Caco-2 (cell line): ENCODE data around the gene FCMR. TPM values are rescaled to one million over a fixed set of nuclear protein-coding genes. Genes with fewer than 3 reads are reported as not detected.

Experiments used
- BruUV-seq: library from RNA; stranded (reverse); fragments of 400-500 nt; replicated peaks from 2 replicates; lab custom pipeline; 2021; lab: Mats Ljungman, UMichigan
- CTCF ChIA-PET: fragments of 300-600 bp; sonication (Branson Sonifier 250); formaldehyde crosslinking; loops from one replicate; lab custom pipeline; 2022; ENCODE audit warnings: antibody characterized with exemption; lab: Charles Lee
- POLR2A ChIA-PET: fragments of 300-600 bp; sonication (Branson Sonifier 250); formaldehyde crosslinking; loops from one replicate; lab custom pipeline; 2022; ENCODE audit warnings: antibody characterized with exemption; lab: Charles Lee
- DNase-seq, 2 experiments: peaks; one replicate each; pipeline versions ENCODE4 v3.0.0 to v3.0.0-alpha.2; 2020 to 2022
- H3K27me3 ChIP-seq: replicated peaks from 2 replicates; pipeline ENCODE4 v1.6.0; 2011; ENCODE audit warnings: low read length; ENCODE audit not compliant: control insufficient read depth, insufficient read depth
- H3K36me3 ChIP-seq: 2 replicates; pipeline ENCODE4 v1.5.1; 2011; ENCODE audit warnings: low read length; ENCODE audit not compliant: control insufficient read depth, insufficient read depth
- H3K4me1 ChIP-seq: fragments of 250-450 bp; sonication (Bioruptor Pico); 2 replicates; pipeline ENCODE4 v1.5.1; 2020; ENCODE audit warnings: mild to moderate bottlenecking
- H3K4me3 ChIP-seq: 2 replicates; pipeline ENCODE4 v1.5.1; 2011; ENCODE audit warnings: low read depth, mild to moderate bottlenecking, control low read depth, low read length
- H3K9me3 ChIP-seq: fragments of 250-450 bp; sonication (Bioruptor Pico); 2 replicates; pipeline ENCODE4 v1.5.1; 2020; ENCODE audit warnings: mild to moderate bottlenecking, moderate library complexity
- H3K27ac Mint-ChIP-seq: one replicate; pipeline ENCODE4 v1.8.0; 2022; ENCODE audit warnings: mixed read lengths; ENCODE audit not compliant: unreplicated experiment
- H3K27me3 Mint-ChIP-seq: one replicate; pipeline ENCODE4 v1.8.0; 2022; ENCODE audit warnings: mixed read lengths; ENCODE audit not compliant: insufficient read depth, unreplicated experiment
- H3K36me3 Mint-ChIP-seq: one replicate; pipeline ENCODE4 v1.8.0; 2022; ENCODE audit warnings: mild to moderate bottlenecking, mixed read lengths; ENCODE audit not compliant: insufficient read depth, unreplicated experiment
- H3K4me1 Mint-ChIP-seq: one replicate; pipeline ENCODE4 v1.8.0; 2022; ENCODE audit warnings: low read depth, mixed read lengths; ENCODE audit not compliant: unreplicated experiment
- H3K4me3 Mint-ChIP-seq: one replicate; pipeline ENCODE4 v1.8.0; 2022; ENCODE audit warnings: mild to moderate bottlenecking, moderate library complexity, mixed read lengths; ENCODE audit not compliant: unreplicated experiment
- H3K9me3 Mint-ChIP-seq: one replicate; pipeline ENCODE4 v1.8.0; 2022; ENCODE audit warnings: mixed read lengths; ENCODE audit not compliant: unreplicated experiment
- CTCF ChIP-seq, 2 experiments: fragments of 200-600 bp in 1 of 2; IDR thresholded peaks; 1 replicate in 1 of 2; 2 replicates in 1 of 2; pipeline versions ENCODE4 v1.5.1 to v1.8.0; 2011 to 2022; ENCODE audit warnings: antibody characterized with exemption in 1 of 2, control low read depth in 1 of 2, inconsistent platforms in 1 of 2, low read depth in 1 of 2, low read length in 1 of 2, mild to moderate bottlenecking in 1 of 2, moderate library complexity in 1 of 2; ENCODE audit not compliant: insufficient read depth in 1 of 2, severe bottlenecking in 1 of 2, unreplicated experiment in 1 of 2
- intact Hi-C: fragments of 100-400 bp; cut with micrococcal nuclease; formaldehyde crosslinking; loops from one replicate; pipeline ENCODE4 v1.10.0; 2022; ENCODE audit not compliant: unreplicated experiment
- total RNA-seq: library from RNA; stranded (reverse); gene quantifications from 2 replicates; pipeline ENCODE4 v1.2.3, GENCODE V29; 2022

Gene FCMR
- total RNA-seq, 1 experiment from 2014 or later: not detected

GRCh38 chr1:206954459-206955342 lies 33.0 kb upstream of the FCMR start:
- H3K27me3 ChIP-seq: no peaks in the 10 kb centered on the region
- H3K4me3 Mint-ChIP-seq: no peak overlapping the region
- peaks cover 43% of the 10 kb centered on the region for H3K4me1 Mint-ChIP-seq
- peaks cover 5% of the 10 kb centered on the region for H3K9me3 Mint-ChIP-seq
- H3K4me1 ChIP-seq: peaks cover 55% of the 10 kb centered on the region
- no peak overlapping the region for H3K4me3 ChIP-seq
- no peak for DNase-seq
- BruUV-seq: no TSS peak
- TF ChIP-seq CTCF (IDR thresholded peaks at IDR 0.05; ENCODE audit: insufficient read depth in 1 of 2, low read depth in 1 of 2, low read length in 1 of 2, severe bottlenecking in 1 of 2, unreplicated experiment in 1 of 2): no peak
- ChIA-PET POLR2A (interaction anchor here (0.5 kb wide), 1 partner anchor 138 kb away, joined by 6 read pairs; no protein-coding TSS in a partner anchor), CTCF (interaction anchor here (0.6 to 2.4 kb wide), 5 partner anchors 19 to 439 kb away, joined by 3 to 10 read pairs (median 5); no protein-coding TSS in a partner anchor)
- H3K27me3 Mint-ChIP-seq: no peaks in the 10 kb centered on the region
- intact Hi-C loops: no loop called here
- H3K36me3 Mint-ChIP-seq: no peaks in the 10 kb centered on the region
- peaks cover 3% of the 10 kb centered on the region; the same call in 1 of the 2 replicates for H3K9me3 ChIP-seq
- H3K27ac Mint-ChIP-seq: no peak overlapping the region
- H3K36me3 ChIP-seq: no peaks in the 10 kb centered on the region

GRCh38 chr1:206953626-206954025 lies 31.9 kb upstream of the FCMR start:
- no peak for DNase-seq
- ChIA-PET CTCF (interaction anchor here (2.4 kb wide), 1 partner anchor 26 kb away, joined by 10 read pairs; no protein-coding TSS in a partner anchor), POLR2A (no interaction called here)
- no peak overlapping the region for H3K4me3 Mint-ChIP-seq
- Histone ChIP-seq H3K27me3 (no peaks in the 10 kb centered on the region), H3K9me3 (peaks cover 7% of the 10 kb centered on the region; the same call in 1 of the 2 replicates), H3K4me3 (no peak overlapping the region), H3K36me3 (no peaks in the 10 kb centered on the region), H3K4me1 (peaks cover 55% of the 10 kb centered on the region)
- no peak overlapping the region for H3K27ac Mint-ChIP-seq
- no peak for TF ChIP-seq CTCF (IDR thresholded peaks at IDR 0.05; ENCODE audit: insufficient read depth in 1 of 2, low read depth in 1 of 2, low read length in 1 of 2, severe bottlenecking in 1 of 2, unreplicated experiment in 1 of 2)
- peaks cover 43% of the 10 kb centered on the region for H3K4me1 Mint-ChIP-seq
- H3K36me3 Mint-ChIP-seq: no peaks in the 10 kb centered on the region
- no peaks in the 10 kb centered on the region for H3K27me3 Mint-ChIP-seq
- BruUV-seq: no TSS peak
- intact Hi-C loops: loop anchor here (2.0 kb wide), 1 partner anchor 15 kb away; no protein-coding TSS in a partner anchor
- peaks cover 6% of the 10 kb centered on the region for H3K9me3 Mint-ChIP-seq

DNA sequence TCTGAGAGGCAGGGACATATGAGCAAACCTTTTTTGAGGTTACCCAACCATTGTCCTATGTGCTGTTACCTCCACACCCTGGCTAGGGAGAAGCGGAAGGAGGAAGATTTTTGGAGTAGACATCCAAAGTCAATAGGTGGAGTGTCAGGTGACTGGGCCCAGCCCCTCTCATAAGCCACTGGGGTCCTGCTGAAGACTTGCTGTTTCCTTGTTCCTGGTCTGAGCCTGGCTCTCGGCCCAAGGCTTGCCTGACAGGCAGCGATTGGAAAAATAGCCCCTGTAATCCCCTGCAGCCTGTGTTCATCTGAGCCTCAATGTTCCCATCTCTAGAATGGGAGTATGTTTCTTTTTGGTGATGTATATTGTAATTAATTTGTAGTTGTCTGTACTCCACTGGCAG lies 31.4 kb upstream of the FCMR start:
- POLR2A ChIA-PET: no interaction called here
- H3K9me3 Mint-ChIP-seq: peaks cover 6% of the 10 kb centered on the region
- no TSS peak for BruUV-seq

More for the DNA sequence above, 31.4 kb upstream of the FCMR start:
- H3K27me3 ChIP-seq: no peaks in the 10 kb centered on the region
- no peak for TF ChIP-seq CTCF (IDR thresholded peaks at IDR 0.05; ENCODE audit: insufficient read depth in 1 of 2, low read depth in 1 of 2, low read length in 1 of 2, severe bottlenecking in 1 of 2, unreplicated experiment in 1 of 2)
- intact Hi-C loops: loop anchor here (2.0 kb wide), 1 partner anchor 16 kb away; no protein-coding TSS in a partner anchor
- no peaks in the 10 kb centered on the region for H3K27me3 Mint-ChIP-seq
- DNase-seq: no peak
- no peak overlapping the region for H3K4me3 ChIP-seq
- peaks cover 43% of the 10 kb centered on the region for H3K4me1 Mint-ChIP-seq
- no peaks in the 10 kb centered on the region for H3K36me3 Mint-ChIP-seq
- peaks cover 7% of the 10 kb centered on the region; the same call in 1 of the 2 replicates for H3K9me3 ChIP-seq
- CTCF ChIA-PET: no interaction called here
- H3K4me1 ChIP-seq: peaks cover 55% of the 10 kb centered on the region
- no peaks in the 10 kb centered on the region for H3K36me3 ChIP-seq
- H3K4me3 Mint-ChIP-seq: no peak overlapping the region
- no peak overlapping the region for H3K27ac Mint-ChIP-seq
